Motor neuron (in vitro differentiated cells): ENCODE results near the gene STMN3. TPM values are rescaled to one million over a fixed set of nuclear protein-coding genes. Genes with fewer than 3 reads are reported as not detected.

ENCODE experiments used
- ATAC-seq, 8 experiments: fragments of 200-7000 bp; cut with Tn5 transposase; replicated peaks in 6 of 8; 2 replicates each; pipeline ENCODE4 v1.8.0; 2021; ENCODE audit warnings: mild to moderate bottlenecking in 8 of 8, moderate library complexity in 8 of 8
- H3K27ac ChIP-seq, 2 donors: fragments of 250-450 bp; sonication (Bioruptor Pico); 2 replicates each; pipeline ENCODE4 v1.9.0; 2021; ENCODE audit warnings: antibody characterized with exemption in 2 of 2, mild to moderate bottlenecking in 2 of 2, moderate library complexity in 1 of 2
- H3K4me1 ChIP-seq, 2 donors: fragments of 250-450 bp; sonication (Bioruptor Pico); replicated peaks in 1 of 2; 2 replicates each; pipeline ENCODE4 v1.6.1; 2021; ENCODE audit warnings: antibody characterized with exemption in 2 of 2, mild to moderate bottlenecking in 2 of 2, moderate library complexity in 1 of 2
- H3K4me3 ChIP-seq, 5 donors: fragments of 250-450 bp; sonication (Bioruptor Pico); 2 replicates each; pipeline ENCODE4 v1.9.0; 2021; ENCODE audit warnings: antibody characterized with exemption in 5 of 5, mild to moderate bottlenecking in 5 of 5, moderate library complexity in 4 of 5
- WGBS, 10 experiments: fragments of 450-650 bp; shearing (Covaris generic); methylation state at CpG; one replicate each; pipeline ENCODE4 v1.0.0; 2022; 5-methylcytosine and 5-hydroxymethylcytosine counted together
- in situ Hi-C, 9 experiments: fragments of 400-800 bp; cut with MboI; loops; one replicate each; pipeline ENCODE4 v1.15.0; 2021; ENCODE audit warnings: low sequenced_read_pairs in 9 of 9, low pct_unique_long_range_greater_than_20kb in 2 of 9; ENCODE audit not compliant: unreplicated experiment in 9 of 9
- total RNA-seq, 8 experiments: library from RNA; unstranded; fragments of 300-600 nt; gene quantifications; 2 replicates each; pipeline versions ENCODE4 v1.2.3 to v1.2.4, GENCODE V29; 2022

The STMN3 gene
- total RNA-seq, 8 experiments from 2014 or later = 14.5 to 155 (median 69.2) TPM

DNA sequence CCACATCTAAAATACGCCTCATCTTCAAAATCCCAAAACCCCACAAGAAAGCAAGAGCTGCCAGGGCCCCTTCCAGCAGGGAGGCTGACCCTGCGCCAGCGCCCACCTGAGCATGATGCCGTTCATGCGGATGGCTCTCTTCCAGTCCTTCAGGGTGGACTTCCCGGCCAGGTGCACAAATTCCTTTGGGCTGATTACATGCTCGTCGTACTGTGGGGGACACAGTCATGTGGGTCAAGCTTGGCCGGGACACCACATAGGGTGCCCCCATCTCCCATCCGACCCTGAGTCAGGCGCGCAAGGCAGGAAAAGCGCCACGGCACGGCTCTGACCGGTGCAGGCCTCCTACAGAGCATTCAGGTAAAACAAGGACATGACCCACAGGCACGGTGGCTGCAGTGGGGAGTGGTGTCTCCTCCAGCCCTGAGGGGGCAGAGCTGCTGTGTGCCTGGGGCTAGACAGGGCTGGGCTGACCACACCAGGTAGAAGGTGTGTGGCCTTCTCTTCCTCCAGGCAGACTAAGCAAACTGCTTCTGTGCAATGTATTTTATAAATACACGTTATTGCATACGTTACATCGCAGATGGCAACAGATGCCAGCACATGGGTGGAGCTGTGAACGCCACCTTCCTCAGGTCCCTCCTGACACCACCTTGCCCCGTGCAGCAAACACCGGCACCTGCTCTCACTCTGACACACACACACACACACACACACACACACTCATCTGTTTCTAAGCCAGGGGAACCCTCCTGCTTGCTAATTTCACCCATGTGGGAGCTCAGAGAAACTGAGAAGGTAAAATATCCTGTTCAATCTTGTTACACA, 55.4 kb downstream of the STMN3 start:
- H3K4me1 ChIP-seq = no peaks in the 10 kb centered on the region
- WGBS, 10 experiments = 60 to 96% (median 88%) methylated on average over 1 to 7 of the region's 23 CpGs; no CpG with 5 or more reads in 5 of the 10 experiments
- no peak for ATAC-seq
- H3K4me3 ChIP-seq = no peak overlapping the region
- H3K27ac ChIP-seq = no peak overlapping the region
- in situ Hi-C loops = no loop called here

DNA sequence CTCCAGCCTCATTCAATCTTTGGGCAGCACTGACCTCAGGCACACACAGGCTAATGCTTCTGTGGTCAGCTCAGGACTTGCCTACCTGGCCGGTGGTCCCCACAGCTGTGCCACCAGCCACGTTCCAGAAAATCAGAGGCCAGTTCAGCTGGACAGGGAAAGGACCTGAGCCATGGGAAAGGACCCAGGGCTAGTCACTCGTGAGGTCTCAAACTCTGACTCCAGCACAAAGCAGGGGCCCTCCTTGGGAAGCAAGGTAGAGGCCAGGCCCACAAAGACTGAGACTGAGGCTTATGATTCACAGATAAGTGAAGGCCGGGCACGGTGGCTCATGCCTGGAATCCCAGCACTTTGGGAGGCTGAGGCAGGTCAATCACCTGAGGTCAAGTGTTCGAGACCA, 56.8 kb downstream of the STMN3 start:
- no peak overlapping the region for H3K4me3 ChIP-seq
- H3K4me1 ChIP-seq = no peaks in the 10 kb centered on the region
- in situ Hi-C loops = no loop called here
- H3K27ac ChIP-seq = no peak overlapping the region
- 94 to 100% (median 100%) methylated on average over 1 to 3 of the region's 6 CpGs; no CpG with 5 or more reads in 6 of the 10 experiments for WGBS, 10 experiments
- ATAC-seq = no peak

DNA sequence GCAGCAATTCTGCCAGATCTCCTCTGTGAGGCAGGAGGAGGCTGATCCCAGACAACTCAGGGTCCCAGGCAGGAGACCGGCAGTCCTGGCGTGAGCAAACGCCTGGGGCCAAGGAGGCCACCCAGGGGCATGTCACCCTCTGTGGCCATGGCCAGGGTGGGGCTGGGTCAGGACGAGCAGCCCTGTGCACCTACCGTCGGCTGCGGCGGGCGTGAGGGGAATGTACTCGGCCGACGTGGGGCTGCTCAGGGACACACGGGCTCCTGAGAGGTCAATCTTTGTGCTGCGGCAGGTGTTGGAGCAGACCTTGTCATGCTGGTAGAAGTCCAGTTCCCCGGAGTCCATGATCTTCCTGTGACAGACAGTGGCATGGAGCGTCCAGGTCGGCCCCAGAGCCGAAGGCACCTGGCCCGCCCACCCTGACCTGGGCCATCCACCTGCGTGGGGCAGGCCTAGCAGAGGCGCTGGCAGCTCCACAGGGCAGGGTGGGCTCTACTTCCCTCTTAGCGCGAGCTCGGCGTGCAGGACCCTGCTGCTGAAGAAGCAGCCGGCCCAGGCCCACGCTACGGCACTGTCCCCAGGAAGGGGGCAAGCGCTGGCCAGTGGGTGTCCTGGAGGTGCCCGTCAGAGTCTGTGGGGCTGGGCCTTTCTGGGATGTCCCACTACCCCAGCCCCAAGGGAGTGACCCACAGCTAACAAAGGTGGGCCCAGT, 57.7 kb downstream of the STMN3 start:
- 77 to 100% methylated on average over 4 to 6 of the region's 30 CpGs; no CpG with 5 or more reads in 8 of the 10 experiments for WGBS, 10 experiments
- peak in 2 of 8 experiments; percentile 7 to 30 for ATAC-seq
- Histone ChIP-seq H3K27ac (no peak overlapping the region), H3K4me1 (no peaks in the 10 kb centered on the region), H3K4me3 (no peak overlapping the region)
- in situ Hi-C loops = no loop called here

DNA sequence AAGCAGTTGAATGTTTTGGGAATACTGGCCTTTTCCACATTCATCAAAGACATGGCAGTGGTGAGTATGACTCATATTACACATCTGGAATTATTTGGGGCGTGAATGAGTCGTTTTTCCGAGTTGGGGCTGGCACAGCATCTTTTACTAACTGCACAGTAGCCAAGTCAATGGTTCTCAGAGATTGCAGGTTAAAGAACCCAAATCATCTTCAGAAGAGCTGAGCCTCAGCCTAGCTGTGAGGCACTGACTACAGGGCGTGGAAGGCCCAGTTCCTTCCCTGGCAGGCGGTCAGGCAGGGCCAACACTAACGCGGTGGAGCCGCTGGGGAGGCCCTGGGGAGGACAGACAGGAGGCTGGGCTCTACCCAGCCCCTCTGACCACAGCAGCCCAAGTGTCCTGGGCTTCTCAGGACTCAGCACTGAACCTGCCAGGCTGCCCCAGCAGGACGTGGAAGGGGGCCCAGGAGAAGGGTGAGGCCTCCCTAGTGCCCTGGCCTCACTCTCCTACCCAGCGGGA, 59.1 kb downstream of the STMN3 start:
- no peak overlapping the region for H3K27ac ChIP-seq
- no peaks in the 10 kb centered on the region for H3K4me1 ChIP-seq
- 0 to 100% (median 70%) methylated on average over 1 to 3 of the region's 10 CpGs; no CpG with 5 or more reads in 6 of the 10 experiments for WGBS, 10 experiments
- H3K4me3 ChIP-seq = no peak overlapping the region
- ATAC-seq = peak in 3 of 8 experiments; percentile 10 to 77 (median 59)
- in situ Hi-C loops = no loop called here

DNA sequence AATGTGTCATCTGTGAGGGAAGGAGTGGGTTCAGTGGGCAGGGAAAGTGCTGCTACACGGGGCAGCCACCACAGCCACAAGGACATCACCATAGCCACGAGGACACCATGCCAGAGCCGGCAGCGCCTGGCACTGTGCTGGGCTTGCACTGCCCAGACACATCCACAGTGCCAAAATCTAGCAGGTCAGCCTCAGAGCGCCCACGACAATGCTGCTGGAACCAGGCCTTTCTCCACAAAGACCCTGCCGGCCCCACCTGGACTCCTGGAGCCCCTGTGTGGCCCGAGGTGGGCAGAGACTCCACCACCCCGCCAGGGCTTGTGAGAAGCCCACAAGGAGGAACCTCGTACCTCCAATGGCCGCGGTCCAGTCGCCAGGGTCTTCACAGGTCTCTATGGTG, 60.6 kb downstream of the STMN3 start:
- H3K4me3 ChIP-seq = no peak overlapping the region
- in situ Hi-C loops = no loop called here
- peak in 1 of 8 experiments; percentile 10 for ATAC-seq
- no peak overlapping the region for H3K27ac ChIP-seq
- 90 to 100% (median 91%) methylated on average over 2 to 4 of the region's 13 CpGs; no CpG with 5 or more reads in 6 of the 10 experiments for WGBS, 10 experiments
- no peaks in the 10 kb centered on the region for H3K4me1 ChIP-seq

DNA sequence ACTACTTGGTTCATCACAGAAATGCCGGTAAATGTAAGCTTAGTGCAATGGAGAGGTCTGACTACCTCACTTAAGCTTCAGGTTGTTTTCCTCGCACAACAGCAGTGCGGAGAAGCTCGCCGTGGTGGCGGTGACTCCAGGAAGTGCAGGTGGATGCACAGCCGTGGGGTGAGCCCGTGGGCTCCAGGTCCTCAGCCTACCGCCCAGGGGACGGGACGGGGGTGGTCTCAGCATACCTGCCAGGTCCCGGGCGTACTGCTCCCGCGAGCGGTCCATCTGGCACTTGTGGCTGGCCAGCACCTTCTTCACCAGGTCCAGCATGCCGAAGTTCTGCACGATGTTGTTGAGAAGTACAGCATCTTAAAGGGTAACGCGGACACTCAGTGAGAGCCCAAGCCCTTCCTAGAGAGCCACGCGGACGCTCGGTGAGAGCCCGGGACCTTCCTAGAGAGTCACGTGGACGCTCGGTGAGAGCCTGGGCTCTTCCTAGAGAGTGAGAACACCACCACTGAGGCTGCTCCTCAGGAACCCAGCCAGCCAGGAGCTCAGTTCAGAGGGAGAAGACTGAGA, 61.4 kb downstream of the STMN3 start:
- Histone ChIP-seq H3K27ac (no peak overlapping the region), H3K4me1 (no peaks in the 10 kb centered on the region), H3K4me3 (no peak overlapping the region)
- in situ Hi-C loops = no loop called here
- no peak for ATAC-seq
- 80 to 100% (median 100%) methylated on average over 2 to 8 of the region's 28 CpGs; no CpG with 5 or more reads in 7 of the 10 experiments for WGBS, 10 experiments

DNA sequence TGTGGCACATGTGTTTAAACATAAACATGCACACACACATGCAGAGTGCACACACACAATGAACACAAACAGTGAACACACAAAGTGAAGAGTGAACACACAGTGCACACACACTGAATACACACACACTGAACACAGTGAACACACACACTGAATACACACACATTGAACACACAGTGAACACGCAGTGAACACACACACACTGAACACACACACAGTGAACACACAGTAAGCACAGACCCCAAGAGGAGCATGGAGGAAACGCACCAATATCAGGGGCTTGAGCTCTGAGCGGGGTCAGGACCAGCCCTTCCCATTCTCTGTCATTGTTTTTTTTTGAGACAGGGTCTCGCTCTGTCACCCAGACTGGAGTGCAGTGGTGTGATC, 62.1 kb downstream of the STMN3 start:
- Histone ChIP-seq H3K27ac (no peak overlapping the region), H3K4me1 (no peaks in the 10 kb centered on the region), H3K4me3 (no peak overlapping the region)
- 90 to 100% (median 100%) methylated on average over 1 to 3 of the region's 4 CpGs; no CpG with 5 or more reads in 5 of the 10 experiments for WGBS, 10 experiments
- no peak for ATAC-seq
- in situ Hi-C loops = no loop called here

DNA sequence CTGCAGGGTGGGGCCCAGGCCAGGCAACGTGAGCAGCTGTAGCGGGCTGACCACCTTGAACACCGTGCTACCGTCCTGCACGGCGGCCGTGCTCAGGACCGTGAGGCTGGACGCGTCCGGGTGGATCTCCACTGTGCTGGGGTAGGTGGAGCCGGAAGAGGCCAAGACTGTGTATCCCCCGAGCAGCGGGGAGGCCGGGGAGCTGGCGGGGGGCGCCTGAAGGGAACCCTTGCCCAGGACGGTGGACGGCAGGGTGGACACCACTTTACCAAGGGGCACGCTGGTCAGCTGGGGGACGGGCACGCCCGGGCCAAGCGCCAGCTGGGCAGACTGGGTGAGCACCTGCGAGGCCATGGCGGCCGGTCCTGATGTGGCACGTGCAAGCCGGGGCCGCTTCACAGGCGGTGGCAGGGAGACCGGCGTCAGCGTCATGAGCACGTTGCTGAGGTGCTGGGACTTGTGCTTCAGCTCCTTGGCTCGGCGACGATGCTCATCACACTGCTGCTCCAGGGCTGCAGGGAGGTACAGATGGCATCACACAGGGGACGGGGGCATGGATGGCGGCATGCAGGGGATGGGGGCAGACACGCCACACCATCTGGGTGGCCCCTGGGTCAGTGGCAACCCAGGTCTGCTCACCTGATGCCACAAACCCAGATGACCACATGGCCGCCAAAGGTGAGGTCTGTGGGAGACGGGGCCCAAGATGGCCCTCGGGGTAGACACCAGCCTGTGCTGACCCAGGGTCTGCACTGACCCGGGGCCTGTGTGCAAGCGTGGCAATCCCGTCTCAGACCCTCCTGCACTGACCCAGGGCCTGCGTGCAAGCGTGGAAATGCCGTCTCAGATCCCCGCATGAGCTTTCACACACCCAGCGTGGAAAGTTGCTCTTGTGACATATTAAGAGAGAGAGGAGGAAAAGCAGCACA, 62.7 kb downstream of the STMN3 start:
- Histone ChIP-seq H3K4me1 (no peaks in the 10 kb centered on the region), H3K27ac (no peak overlapping the region), H3K4me3 (no peak overlapping the region)
- peak in 2 of 8 experiments; percentile 12 to 14 for ATAC-seq
- in situ Hi-C loops = no loop called here
- 72 to 97% methylated on average over 5 to 7 of the region's 52 CpGs; no CpG with 5 or more reads in 8 of the 10 experiments for WGBS, 10 experiments

Other genes starting within 250 kb of the STMN3 start
- 100 to 1,000 TPM in 1 of 8 experiments, 10 to 100 TPM in 4, 1 to 10 TPM in 1, under 1 TPM in 2; 0.18 to 124 (median 58.4) TPM for gene KCNQ2, start 180.8 kb downstream of the STMN3 start, total RNA-seq
- 100 to 1,000 TPM in 4 of 8 experiments, 10 to 100 TPM in 2, 1 to 10 TPM in 2; 2.8 to 390 (median 139) TPM for gene EEF1A2, start 154.3 kb downstream of the STMN3 start, total RNA-seq
- 100 to 1,000 TPM in 3 of 8 experiments, 10 to 100 TPM in 5; 12.8 to 270 (median 87.9) TPM for gene PPDPF, start 132.7 kb downstream of the STMN3 start, total RNA-seq
- gene PTK6, start 116.0 kb downstream of the STMN3 start, total RNA-seq = 1 to 10 TPM in 1 of 8 experiments, under 1 TPM in 7; 0.10 to 1.6 (median 0.83) TPM
- gene SRMS, start 105.7 kb downstream of the STMN3 start, total RNA-seq = under 1 TPM in 2 of 8 experiments, not detected in 6; 0.11 to 0.27 TPM
- 1 to 10 TPM in 5 of 8 experiments, under 1 TPM in 3; 0.36 to 3.5 (median 2.0) TPM for gene FNDC11, start 99.3 kb downstream of the STMN3 start, total RNA-seq
- 10 to 100 TPM in 5 of 8 experiments, 1 to 10 TPM in 3; 4.7 to 19.3 (median 14.1) TPM for gene HELZ2, start 79.2 kb downstream of the STMN3 start, total RNA-seq
- 10 to 100 TPM in 2 of 8 experiments, 1 to 10 TPM in 6; 5.6 to 11.8 (median 8.4) TPM for gene GMEB2, start 26.3 kb downstream of the STMN3 start, total RNA-seq
- gene RTEL1, start 4.9 kb upstream of the STMN3 start, total RNA-seq = 10 to 100 TPM in 5 of 8 experiments, 1 to 10 TPM in 3; 5.9 to 30.7 (median 11.0) TPM
- 1 to 10 TPM in 1 of 8 experiments, under 1 TPM in 4, not detected in 3; 0.22 to 1.1 (median 0.69) TPM for gene TNFRSF6B, start 43.2 kb upstream of the STMN3 start, total RNA-seq
- 10 to 100 TPM; 22.7 to 45.5 (median 35.1) TPM for gene ARFRP1, start 54.6 kb upstream of the STMN3 start, total RNA-seq
- gene ZGPAT, start 54.6 kb upstream of the STMN3 start, total RNA-seq = 10 to 100 TPM; 10.4 to 28.3 (median 15.7) TPM
- gene LIME1, start 83.2 kb upstream of the STMN3 start, total RNA-seq = 1 to 10 TPM; 2.5 to 8.8 (median 3.9) TPM
- gene SLC2A4RG, start 86.4 kb upstream of the STMN3 start, total RNA-seq = 10 to 100 TPM; 19.8 to 57.5 (median 36.4) TPM
- 10 to 100 TPM in 5 of 8 experiments, 1 to 10 TPM in 3; 2.2 to 23.5 (median 16.2) TPM for gene ZBTB46, start 177.8 kb upstream of the STMN3 start, total RNA-seq
- under 1 TPM in 1 of 8 experiments, not detected in 7; 0.60 TPM for gene ABHD16B, start 208.1 kb upstream of the STMN3 start, total RNA-seq
- gene TPD52L2, start 211.8 kb upstream of the STMN3 start, total RNA-seq = 100 to 1,000 TPM in 1 of 8 experiments, 10 to 100 TPM in 7; 41.3 to 108 (median 70.4) TPM
- 10 to 100 TPM; 31.7 to 80.7 (median 41.5) TPM for gene DNAJC5, start 241.7 kb upstream of the STMN3 start, total RNA-seq